Dermis lymphatic vessel endothelial cell (primary cell): ENCODE results near the gene OR5P2. TPM values are rescaled to one million over a fixed set of nuclear protein-coding genes. Genes with fewer than 3 reads are reported as not detected.

Source experiments
- total RNA-seq: library from RNA; depleted of rRNA; stranded (reverse); fragments of >200 nt; gene quantifications from 2 replicates; pipeline ENCODE4 v1.2.1, GENCODE V29; 2014

Gene OR5P2, protein sequence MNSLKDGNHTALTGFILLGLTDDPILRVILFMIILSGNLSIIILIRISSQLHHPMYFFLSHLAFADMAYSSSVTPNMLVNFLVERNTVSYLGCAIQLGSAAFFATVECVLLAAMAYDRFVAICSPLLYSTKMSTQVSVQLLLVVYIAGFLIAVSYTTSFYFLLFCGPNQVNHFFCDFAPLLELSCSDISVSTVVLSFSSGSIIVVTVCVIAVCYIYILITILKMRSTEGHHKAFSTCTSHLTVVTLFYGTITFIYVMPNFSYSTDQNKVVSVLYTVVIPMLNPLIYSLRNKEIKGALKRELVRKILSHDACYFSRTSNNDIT
- not detected in 2 replicates for total RNA-seq

GRCh38 chr11:7796842-7797241, at the start of gene OR5P2:
TSS of gene OR5P2 (minus strand) at chr11:7796942. CDS start at chr11:7796942, 0 bp downstream.

GRCh38 chr11:7830740-7831139, 34.0 kb upstream of the OR5P2 start, which contains the start of gene OR5P3:
TSS of gene OR5P3 (minus strand) at chr11:7830840.

Other genes with a start within 250 kb of the OR5P2 start
- gene CYB5R2, start 123.4 kb downstream of the OR5P2 start, total RNA-seq, result 0.26 and 0.33 TPM in 2 replicates
- not detected in 2 replicates for gene OVCH2, start 90.5 kb downstream of the OR5P2 start, total RNA-seq
- not detected in 2 replicates for gene OR5P3, start 33.9 kb upstream of the OR5P2 start, total RNA-seq
- gene OR10A6, start 134.3 kb upstream of the OR5P2 start, total RNA-seq, result not detected in 2 replicates
- gene OR10A3, start 144.8 kb upstream of the OR5P2 start, total RNA-seq, result not detected in 2 replicates
- gene NLRP10, start 168.5 kb upstream of the OR5P2 start, total RNA-seq, result under 0.01 TPM in 1 of 2 replicates, not detected in the other
- gene EIF3F, start 190.4 kb upstream of the OR5P2 start, total RNA-seq, result 244 TPM in 2 replicates